GM12864 (cell line): Measurements from ENCODE around the gene OR1J1.

Experiments
- DNase-seq: peaks from one replicate; pipeline ENCODE4 v3.0.0-alpha.2; 2011; ENCODE audit warnings: low read depth
- H3K4me3 ChIP-seq: 2 replicates; pipeline ENCODE4 v1.5.1; 2011; ENCODE audit warnings: mild to moderate bottlenecking, low read depth, low read length, control low read depth
- CTCF ChIP-seq: IDR thresholded peaks from 2 replicates; pipeline ENCODE4 v1.5.1; 2011; ENCODE audit warnings: low read depth, mild to moderate bottlenecking, moderate library complexity, low read length, control low read depth, inconsistent platforms; ENCODE audit errors: missing control alignments

Gene OR1J1

GRCh38 chr9:122477826-122478225 lies at the start of gene OR1J1:
TSS of gene OR1J1 (minus strand) at chr9:122477926. CDS start at chr9:122477926, 0 bp downstream.
- no peak for DNase-seq
- no peak for TF ChIP-seq CTCF
- no peak within 1 kb of the TSS for H3K4me3 ChIP-seq

GRCh38 chr9:122527193-122527592 lies 49.5 kb upstream of the OR1J1 start, which contains the start of gene OR1N1:
TSS of gene OR1N1 (minus strand) at chr9:122527293. CDS start at chr9:122527293, 0 bp downstream.
- no peak for TF ChIP-seq CTCF
- no peak for DNase-seq
- no peak within 1 kb of the TSS for H3K4me3 ChIP-seq

- TF ChIP-seq CTCF: no peak
- H3K4me3 ChIP-seq: no peak overlapping the region
- DNase-seq: no peak
These were observed 48.9 kb upstream of the OR1J1 start for GRCh38 chr9:122526602-122527001.

GRCh38 chr9:122519376-122519775 lies 41.6 kb upstream of the OR1J1 start:
- no peak overlapping the region for H3K4me3 ChIP-seq
- no peak for TF ChIP-seq CTCF
- DNase-seq: no peak

- no peak for DNase-seq
- no peak for TF ChIP-seq CTCF
- no peak within 1 kb of the TSS for H3K4me3 ChIP-seq
These were observed 41.1 kb upstream of the OR1J1 start, which contains the start of gene OR1J4 for GRCh38 chr9:122518841-122519240. TSS of gene OR1J4 (plus strand) at chr9:122519141. CDS start at chr9:122519141, 0 bp downstream.

GRCh38 chr9:122518226-122518625 lies 40.5 kb upstream of the OR1J1 start:
- no peak for DNase-seq
- H3K4me3 ChIP-seq: no peak overlapping the region
- no peak for TF ChIP-seq CTCF

GRCh38 chr9:122510502-122510901 lies 32.8 kb upstream of the OR1J1 start, which contains the start of gene OR1J2:
TSS of gene OR1J2 (plus strand) at chr9:122510802. CDS start at chr9:122510802, 0 bp downstream.
- no peak within 1 kb of the TSS for H3K4me3 ChIP-seq
- no peak for TF ChIP-seq CTCF
- no peak for DNase-seq
